Lower lobe of right lung (tissue), 2 donors: ENCODE results near the gene EHD3. TPM values are rescaled to one million over a fixed set of nuclear protein-coding genes. Genes with fewer than 3 reads are reported as not detected.

Source experiments
- ATAC-seq, 2 donors: fragments of 200-7000 bp; cut with Tn5 transposase; one replicate each; pipeline ENCODE4 v1.9.1; 2020 to 2022; ENCODE audit warnings: mild to moderate bottlenecking in 2 of 2, moderate library complexity in 2 of 2
- DNase-seq: peaks from one replicate; pipeline ENCODE4 v3.0.0-alpha.2; 2020
- H3K27ac ChIP-seq: fragments of 200-600 bp; one replicate; pipeline ENCODE4 v1.8.0; 2022
- H3K27me3 ChIP-seq: fragments of 200-600 bp; one replicate; pipeline ENCODE4 v1.8.0; 2022; ENCODE audit warnings: low read depth
- H3K36me3 ChIP-seq: fragments of 200-600 bp; one replicate; pipeline ENCODE4 v1.8.0; 2022; ENCODE audit warnings: mild to moderate bottlenecking
- H3K4me1 ChIP-seq: fragments of 200-600 bp; one replicate; pipeline ENCODE4 v1.8.0; 2022
- H3K4me3 ChIP-seq: fragments of 200-600 bp; one replicate; pipeline ENCODE4 v1.8.0; 2022; ENCODE audit warnings: mild to moderate bottlenecking
- H3K9me3 ChIP-seq: fragments of 200-600 bp; one replicate; pipeline ENCODE4 v1.8.0; 2022
- CTCF ChIP-seq: fragments of 200-600 bp; IDR thresholded peaks from one replicate; pipeline ENCODE4 v1.8.0; 2022; ENCODE audit warnings: antibody characterized with exemption, mild to moderate bottlenecking
- intact Hi-C: fragments of 100-400 bp; cut with DNase I; formaldehyde crosslinking; loops from one replicate; pipeline ENCODE4 v1.11.0; 2022
- total RNA-seq: library from RNA; stranded (reverse); fragmentation: NEBNext Ultra II Directional; extraction: Animal tissue kit (Norgen Biotek cat#: 25700); gene quantifications from one replicate; pipeline ENCODE4 v1.2.1, GENCODE V29; 2021
- donor health status: DM: no; HTN: yes; CAD: no; lungs with severe emphysema.

Gene EHD3
- total RNA-seq, 1 donor from 2014 or later = 11.0 TPM

DNA sequence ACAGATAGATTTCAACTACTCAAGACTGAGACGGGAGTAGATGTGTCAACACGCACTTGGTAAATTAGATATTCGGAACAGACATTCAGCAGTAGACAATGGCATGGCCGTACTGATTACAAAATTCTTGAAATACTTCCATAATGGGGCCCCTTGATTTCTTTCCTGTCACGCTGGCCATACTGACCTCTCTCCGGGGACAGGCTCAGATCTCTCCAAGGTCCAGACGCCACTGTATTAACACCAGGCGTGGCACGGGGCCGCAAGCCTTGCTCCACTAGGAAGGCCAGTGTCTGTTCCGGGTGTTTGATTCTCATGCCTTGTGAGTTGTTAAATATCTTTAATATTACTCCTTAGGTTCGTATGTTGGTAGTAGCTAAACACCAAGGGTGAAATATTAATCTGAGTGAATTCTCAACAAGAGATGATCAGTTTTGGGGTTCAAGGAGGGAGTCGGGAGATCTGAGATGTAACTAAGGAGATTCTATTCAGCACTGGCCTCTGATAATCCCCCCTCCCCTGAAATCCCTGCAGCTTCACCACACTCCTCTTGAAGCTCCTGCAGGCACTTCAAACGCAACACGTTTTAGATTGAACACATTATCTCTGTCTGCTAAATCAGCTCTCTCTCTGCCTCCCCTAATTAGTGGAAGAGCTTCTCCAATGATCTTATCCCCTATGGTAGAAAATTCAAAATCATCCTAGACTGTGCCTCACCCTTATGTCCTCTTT is 2.2 kb upstream of the EHD3 start:
- Histone ChIP-seq H3K27ac (no peak overlapping the region), H3K27me3 (no peaks in the 10 kb centered on the region), H3K4me3 (no peak overlapping the region), H3K9me3 (no peaks in the 10 kb centered on the region), H3K4me1 (peaks cover 15% of the 10 kb centered on the region), H3K36me3 (no peaks in the 10 kb centered on the region)
- TF ChIP-seq CTCF = no peak
- DNase-seq (no peak), ATAC-seq (no peak)
- intact Hi-C loops = no loop called here

DNA sequence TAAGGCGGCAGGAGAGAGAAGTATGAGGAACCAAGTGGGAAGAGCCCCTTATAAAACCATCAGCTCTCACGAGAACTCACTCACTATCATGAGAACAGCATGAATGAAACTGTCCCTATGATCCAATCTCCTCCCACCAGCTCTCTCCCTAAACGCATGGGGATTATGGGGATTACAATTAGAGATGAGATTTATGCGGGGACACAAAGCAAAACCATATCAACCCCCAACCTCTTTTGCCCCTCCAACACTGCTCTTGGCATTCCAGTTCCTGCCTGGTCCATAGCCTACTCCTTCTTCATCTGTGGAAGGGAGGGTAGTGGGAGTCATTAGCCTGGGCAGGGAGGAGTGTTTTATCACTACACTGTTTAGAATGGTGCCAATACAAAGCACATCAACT is 1.4 kb upstream of the EHD3 start:
- peaks cover 15% of the 10 kb centered on the region for H3K4me1 ChIP-seq
- intact Hi-C loops = no loop called here
- no peaks in the 10 kb centered on the region for H3K27me3 ChIP-seq

GRCh38 chr2:31233231-31233630 is 721 bp upstream of the EHD3 start:
- ATAC-seq = no peak
- Histone ChIP-seq H3K4me3 (peak overlapping the region; percentile 69), H3K4me1 (peaks cover 15% of the 10 kb centered on the region), H3K9me3 (no peaks in the 10 kb centered on the region), H3K27ac (peak overlapping the region; percentile 72), H3K36me3 (no peaks in the 10 kb centered on the region), H3K27me3 (no peaks in the 10 kb centered on the region)
- intact Hi-C loops = no loop called here
- TF ChIP-seq CTCF = no peak
- no peak for DNase-seq

More for the DNA sequence above, 1.4 kb upstream of the EHD3 start:
- H3K4me3 ChIP-seq = no peak overlapping the region
- no peaks in the 10 kb centered on the region for H3K9me3 ChIP-seq
- TF ChIP-seq CTCF = no peak
- H3K27ac ChIP-seq = no peak overlapping the region
- H3K36me3 ChIP-seq = no peaks in the 10 kb centered on the region
- ATAC-seq (no peak), DNase-seq (no peak)

DNA sequence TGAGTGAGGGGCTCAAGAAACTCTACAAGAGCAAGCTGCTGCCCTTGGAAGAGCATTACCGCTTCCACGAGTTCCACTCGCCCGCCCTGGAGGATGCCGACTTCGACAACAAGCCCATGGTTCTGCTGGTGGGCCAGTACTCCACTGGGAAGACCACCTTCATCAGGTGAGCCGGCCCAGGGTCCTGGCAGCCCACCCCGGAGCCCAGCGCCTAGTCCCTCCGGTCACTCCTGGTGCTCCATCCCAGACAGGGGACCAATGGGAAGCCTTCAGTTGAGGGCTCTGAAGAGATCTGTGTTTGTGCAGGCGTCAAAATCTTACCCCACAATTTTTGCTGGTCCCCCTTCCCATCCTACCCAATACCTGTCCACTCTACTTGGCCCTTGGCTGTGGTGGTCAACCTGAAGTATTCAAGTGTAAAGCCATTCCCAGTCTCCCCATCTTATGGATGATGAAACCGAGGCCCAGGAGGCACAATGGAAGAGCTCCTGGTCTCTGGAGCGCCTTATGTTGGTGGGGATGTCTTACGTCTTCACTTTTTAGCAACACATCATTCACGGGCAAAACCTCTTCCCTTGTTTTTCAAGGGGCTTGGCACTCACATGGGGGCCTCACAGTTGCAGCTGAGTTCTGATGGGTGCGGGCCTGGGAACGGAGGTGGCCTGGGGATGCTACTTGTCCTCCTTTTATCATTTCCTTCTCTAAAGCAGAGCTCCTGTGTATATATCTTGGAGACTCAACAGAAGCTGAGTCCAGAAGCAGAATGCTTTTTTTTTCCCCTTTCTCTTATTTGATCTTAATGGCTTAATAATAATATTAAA is 941 bp downstream of the EHD3 start:
- DNase-seq = no peak
- peak overlapping the region; percentile 72 for H3K27ac ChIP-seq

GRCh38 chr2:31235504-31235902 is 1.6 kb downstream of the EHD3 start:
- peaks cover 24% of the 10 kb centered on the region for H3K4me1 ChIP-seq
- no peaks in the 10 kb centered on the region for H3K9me3 ChIP-seq
- peak overlapping the region; percentile 6 for H3K27ac ChIP-seq
- no peak for TF ChIP-seq CTCF
- DNase-seq = no peak
- no peaks in the 10 kb centered on the region for H3K27me3 ChIP-seq
- intact Hi-C loops = no loop called here
- ATAC-seq = no peak
- peak overlapping the region; percentile 69 for H3K4me3 ChIP-seq
- no peaks in the 10 kb centered on the region for H3K36me3 ChIP-seq

More for the DNA sequence above, 941 bp downstream of the EHD3 start:
- intact Hi-C loops = no loop called here
- H3K36me3 ChIP-seq = no peaks in the 10 kb centered on the region
- peak overlapping the region; percentile 69 for H3K4me3 ChIP-seq
- no peaks in the 10 kb centered on the region for H3K27me3 ChIP-seq
- no peaks in the 10 kb centered on the region for H3K9me3 ChIP-seq
- TF ChIP-seq CTCF = no peak
- no peak for ATAC-seq
- peaks cover 24% of the 10 kb centered on the region for H3K4me1 ChIP-seq
